SU-DHL-6 (cell line): ENCODE results near the gene EBF3.

ENCODE experiments used
- H2AFZ ChIP-seq: fragments of 200-600 bp; sonication (generic); 2 replicates; pipeline ENCODE4 v1.6.1; 2014; ENCODE audit warnings: low read depth, mild to moderate bottlenecking, moderate library complexity, mixed read lengths, antibody characterized with exemption, low read length; ENCODE audit not compliant: severe bottlenecking
- H3F3A ChIP-seq: fragments of 200-600 bp; shearing (Covaris generic); 2 replicates; pipeline ENCODE4 v1.6.0; 2016; ENCODE audit warnings: antibody characterized with exemption, mild to moderate bottlenecking; ENCODE audit not compliant: insufficient read depth
- H3K27ac ChIP-seq: fragments of 200-600 bp; sonication (generic); 2 replicates; pipeline ENCODE4 v1.5.1; 2016; ENCODE audit warnings: low read depth, mild to moderate bottlenecking, low read length, moderate library complexity, mixed read lengths
- H3K27me3 ChIP-seq: fragments of 200-600 bp; sonication (generic), shearing (Covaris generic); 2 replicates; pipeline ENCODE4 v1.6.0; 2014; ENCODE audit warnings: mild to moderate bottlenecking, low read length
- H3K36me3 ChIP-seq: fragments of 200-600 bp; sonication (generic); 2 replicates; pipeline ENCODE4 v1.6.1; 2014; ENCODE audit warnings: mild to moderate bottlenecking, low read length, mixed read lengths
- H3K4me2 ChIP-seq: fragments of 300-600, 200-600 bp; shearing (Covaris generic), sonication (generic); 2 replicates; pipeline ENCODE4 v1.6.0; 2014; ENCODE audit warnings: low read length, low read depth, mild to moderate bottlenecking; ENCODE audit not compliant: poor library complexity, severe bottlenecking
- H3K4me3 ChIP-seq: fragments of 200-600 bp; sonication (generic); 2 replicates; pipeline ENCODE4 v1.5.1; 2014; ENCODE audit warnings: antibody characterized with exemption, low read length, mild to moderate bottlenecking, mixed read lengths; ENCODE audit not compliant: insufficient read depth, poor library complexity, severe bottlenecking
- H3K79me2 ChIP-seq: fragments of 200-600 bp; sonication (generic); 2 replicates; pipeline ENCODE4 v1.6.1; 2014; ENCODE audit warnings: mild to moderate bottlenecking, low read length, moderate library complexity; ENCODE audit not compliant: insufficient read depth
- H3K9ac ChIP-seq: fragments of 200-600 bp; sonication (generic); 2 replicates; pipeline ENCODE4 v1.7.0; 2014; ENCODE audit warnings: mild to moderate bottlenecking, low read length
- H3K9me2 ChIP-seq: fragments of 200-600 bp; sonication (generic); replicated peaks from 2 replicates; pipeline ENCODE4 v1.6.1; 2014; ENCODE audit warnings: low read length; ENCODE audit not compliant: insufficient read depth
- H3K9me3 ChIP-seq: fragments of 200-600 bp; sonication (generic); 2 replicates; pipeline ENCODE4 v1.6.1; 2014; ENCODE audit warnings: low read length, mixed read lengths; ENCODE audit not compliant: insufficient read depth
- H4K20me1 ChIP-seq: fragments of 200-600 bp; sonication (generic); 2 replicates; pipeline ENCODE4 v1.6.1; 2014; ENCODE audit warnings: low read depth, mild to moderate bottlenecking, antibody characterized with exemption, low read length, moderate library complexity, mixed read lengths
- EZH2phosphoT487 ChIP-seq: fragments of 200-600 bp; sonication (generic), shearing (Covaris generic); conservative IDR thresholded peaks from 2 replicates; pipeline ENCODE4 v1.6.1; 2018; ENCODE audit warnings: mild to moderate bottlenecking, antibody characterized with exemption, low read length, moderate library complexity, mixed read lengths
- TF ChIP-seq, protein P1 (sequence below): fragments of 200-600 bp; sonication (generic); IDR thresholded peaks from one replicate; pipeline ENCODE4 v1.5.1; 2017; ENCODE audit warnings: antibody characterized with exemption, mild to moderate bottlenecking, low read length, moderate library complexity; ENCODE audit not compliant: insufficient read depth, poor library complexity, severe bottlenecking

EBF3 gene

DNA sequence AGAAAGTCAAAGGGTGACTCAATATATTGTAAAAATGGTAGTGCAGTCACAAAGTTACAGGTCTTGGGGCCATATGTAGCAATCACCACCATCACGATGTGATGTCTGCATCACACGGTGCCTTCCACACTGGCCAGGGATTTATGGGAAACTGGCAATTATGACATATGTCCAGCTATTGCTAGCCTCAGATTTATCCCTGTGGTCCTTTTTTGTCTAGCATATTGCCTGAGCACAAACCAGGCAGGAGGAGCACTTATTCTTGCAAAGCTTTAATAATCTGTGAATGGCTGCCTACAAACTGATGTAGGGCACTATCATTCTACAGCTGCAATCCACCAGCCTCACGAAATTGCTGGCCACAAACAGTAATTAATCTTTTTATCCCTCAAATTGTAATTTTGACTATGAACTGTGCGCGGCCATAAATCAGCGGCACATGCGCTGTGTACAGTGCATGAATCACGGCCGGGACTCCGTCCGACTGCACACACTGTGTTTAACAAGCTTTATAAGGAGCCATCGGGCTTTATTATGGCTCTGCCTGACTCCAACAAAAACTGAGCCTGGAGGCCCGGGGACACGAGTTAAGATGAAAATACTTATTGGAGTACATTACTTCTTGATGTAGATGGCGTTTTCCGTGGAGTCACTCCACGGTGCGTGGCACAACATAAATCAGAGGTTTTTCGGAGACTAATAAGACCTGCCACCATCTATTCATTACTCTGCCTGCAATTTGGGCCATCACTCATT lies 115.2 kb downstream of the EBF3 start:
- no peaks in the 10 kb centered on the region for H3F3A ChIP-seq
- no peaks in the 10 kb centered on the region for H4K20me1 ChIP-seq
- H3K36me3 ChIP-seq = no peaks in the 10 kb centered on the region
- TF ChIP-seq, protein P1, sequence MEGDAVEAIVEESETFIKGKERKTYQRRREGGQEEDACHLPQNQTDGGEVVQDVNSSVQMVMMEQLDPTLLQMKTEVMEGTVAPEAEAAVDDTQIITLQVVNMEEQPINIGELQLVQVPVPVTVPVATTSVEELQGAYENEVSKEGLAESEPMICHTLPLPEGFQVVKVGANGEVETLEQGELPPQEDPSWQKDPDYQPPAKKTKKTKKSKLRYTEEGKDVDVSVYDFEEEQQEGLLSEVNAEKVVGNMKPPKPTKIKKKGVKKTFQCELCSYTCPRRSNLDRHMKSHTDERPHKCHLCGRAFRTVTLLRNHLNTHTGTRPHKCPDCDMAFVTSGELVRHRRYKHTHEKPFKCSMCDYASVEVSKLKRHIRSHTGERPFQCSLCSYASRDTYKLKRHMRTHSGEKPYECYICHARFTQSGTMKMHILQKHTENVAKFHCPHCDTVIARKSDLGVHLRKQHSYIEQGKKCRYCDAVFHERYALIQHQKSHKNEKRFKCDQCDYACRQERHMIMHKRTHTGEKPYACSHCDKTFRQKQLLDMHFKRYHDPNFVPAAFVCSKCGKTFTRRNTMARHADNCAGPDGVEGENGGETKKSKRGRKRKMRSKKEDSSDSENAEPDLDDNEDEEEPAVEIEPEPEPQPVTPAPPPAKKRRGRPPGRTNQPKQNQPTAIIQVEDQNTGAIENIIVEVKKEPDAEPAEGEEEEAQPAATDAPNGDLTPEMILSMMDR = no peak
- no peak for TF ChIP-seq EZH2phosphoT487
- no peaks in the 10 kb centered on the region for H3K9me3 ChIP-seq
- no peak overlapping the region for H3K27ac ChIP-seq
- H2AFZ ChIP-seq = no peak overlapping the region
- H3K9me2 ChIP-seq = no peaks in the 10 kb centered on the region
- H3K4me3 ChIP-seq = no peak overlapping the region
- no peak overlapping the region for H3K9ac ChIP-seq
- H3K79me2 ChIP-seq = no peaks in the 10 kb centered on the region
- no peaks in the 10 kb centered on the region for H3K27me3 ChIP-seq
- H3K4me2 ChIP-seq = no peak overlapping the region

DNA sequence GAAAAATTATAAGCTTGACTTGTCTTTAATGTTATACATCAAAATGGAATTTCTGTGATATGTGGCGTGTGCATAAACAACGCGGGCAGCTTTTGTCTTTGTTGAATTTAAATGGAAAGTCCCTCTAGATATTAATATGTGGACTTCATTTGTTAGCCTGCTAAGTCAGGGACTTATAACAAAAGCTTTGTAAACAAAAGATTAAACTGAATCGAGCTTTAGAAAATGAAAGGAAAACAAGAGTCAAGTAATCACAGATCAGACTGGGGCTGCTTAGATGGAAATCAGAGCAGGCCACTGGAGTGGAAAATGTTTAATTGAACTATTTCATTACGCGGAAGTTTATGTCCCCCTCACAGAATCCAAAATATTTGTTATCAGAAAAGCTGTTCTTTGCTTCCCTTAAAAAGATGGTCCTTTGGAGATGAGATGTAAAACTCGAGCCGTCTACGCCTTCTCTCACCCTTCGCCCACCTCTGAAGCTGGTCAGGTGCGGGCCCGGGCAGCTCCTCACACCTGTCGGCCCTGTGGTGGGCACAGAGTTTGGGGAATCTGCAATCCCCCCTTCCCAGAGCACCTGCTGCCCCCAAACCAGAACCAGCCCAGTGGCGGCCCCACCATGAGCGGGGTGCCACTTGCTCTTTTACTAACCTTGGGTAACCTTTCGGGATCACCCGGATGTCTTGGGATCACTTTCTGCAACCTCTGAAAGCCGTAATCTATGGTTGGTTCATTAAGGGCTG lies 116.2 kb downstream of the EBF3 start:
- H3K4me3 ChIP-seq = no peak overlapping the region
- H3K27me3 ChIP-seq = no peaks in the 10 kb centered on the region
- H3K9me2 ChIP-seq = no peaks in the 10 kb centered on the region
- no peaks in the 10 kb centered on the region for H4K20me1 ChIP-seq
- H3K27ac ChIP-seq = no peak overlapping the region
- no peak overlapping the region for H2AFZ ChIP-seq
- no peaks in the 10 kb centered on the region for H3F3A ChIP-seq
- no peaks in the 10 kb centered on the region for H3K36me3 ChIP-seq
- H3K4me2 ChIP-seq = no peak overlapping the region
- TF ChIP-seq, protein P1 = no peak
- no peak for TF ChIP-seq EZH2phosphoT487
- no peaks in the 10 kb centered on the region for H3K79me2 ChIP-seq
- H3K9me3 ChIP-seq = no peaks in the 10 kb centered on the region
- no peak overlapping the region for H3K9ac ChIP-seq

DNA sequence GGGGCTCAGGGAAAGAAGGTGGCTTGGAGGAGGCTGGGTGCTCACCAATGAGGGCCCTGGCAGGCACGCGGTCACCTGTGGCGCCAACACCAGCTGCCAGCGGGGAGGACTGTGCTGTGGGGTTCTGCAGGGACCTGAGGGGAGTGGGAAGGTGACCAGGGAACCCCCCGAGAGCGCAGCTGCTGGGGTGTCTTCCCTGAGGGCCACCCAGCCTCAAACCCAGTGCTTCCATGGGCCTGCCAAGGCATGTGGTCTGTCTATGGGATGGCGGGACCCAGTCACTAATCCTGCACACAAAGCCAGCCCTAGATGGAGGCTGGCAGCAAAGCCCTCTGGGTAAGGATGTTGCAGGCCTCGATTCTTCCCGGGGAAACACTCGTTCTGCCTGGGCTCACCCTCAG lies 117.1 kb downstream of the EBF3 start:
- TF ChIP-seq EZH2phosphoT487 = no peak
- TF ChIP-seq, protein P1 = no peak
- Histone ChIP-seq H3K79me2 (no peaks in the 10 kb centered on the region), H3K9ac (no peak overlapping the region), H3K4me3 (no peak overlapping the region), H3K27me3 (no peaks in the 10 kb centered on the region), H3K27ac (no peak overlapping the region), H3K9me2 (no peaks in the 10 kb centered on the region), H3K4me2 (no peak overlapping the region), H3K9me3 (no peaks in the 10 kb centered on the region), H2AFZ (no peak overlapping the region), H4K20me1 (no peaks in the 10 kb centered on the region), H3F3A (no peaks in the 10 kb centered on the region), H3K36me3 (no peaks in the 10 kb centered on the region)
